Measurements from ENCODE around the gene CEBPZOS. TPM values are rescaled to one million over a fixed set of nuclear protein-coding genes. Genes with fewer than 3 reads are reported as not detected.
"Not testable (repeated sequence)": the region's sequence is repeated elsewhere in the genome, so short reads cannot be mapped to it uniquely, and the experiment has no call there.

The CEBPZOS gene
- total and polyA plus RNA-seq, 4 donors = 24.9 to 138 (median 33.1) TPM

DNA sequence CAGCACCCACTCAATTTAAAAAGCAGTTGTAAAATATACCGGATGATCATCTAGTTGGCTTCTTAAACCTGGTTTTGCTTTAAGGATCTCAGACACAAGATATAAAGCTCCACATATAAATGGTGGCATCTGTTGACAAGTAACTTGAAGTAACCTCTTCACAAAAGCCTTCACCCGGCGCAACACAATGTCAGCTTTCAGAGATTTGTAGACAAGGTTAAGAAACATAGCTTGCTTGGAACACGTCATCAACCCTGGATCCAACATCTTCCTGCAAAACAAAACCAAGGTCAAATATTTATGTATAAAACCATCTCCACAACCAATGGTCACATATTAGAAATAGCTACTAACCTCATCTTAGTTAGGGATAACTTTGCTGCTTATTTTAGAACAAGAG lies 26.8 kb downstream of the CEBPZOS start:
- H3K27ac ChIP-seq (ENCODE audit: low read depth in 1 of 2, low read length in 2 of 2) = no peak overlapping the region
- intact Hi-C loops (cut with DNase I) = no loop called here
- peaks cover 3 to 4% of the 10 kb centered on the region in 2 donors for H3K36me3 ChIP-seq (ENCODE audit: control insufficient read depth in 1 of 2, insufficient read depth in 2 of 2, low read length in 1 of 2)
- no peak overlapping the region for H3K4me3 ChIP-seq (ENCODE audit: low read length in 2 of 2)
- ATAC-seq (ENCODE audit: low FRiP score) = no peak
- peaks cover 0 to 1% of the 10 kb centered on the region in 2 donors for H3K4me1 ChIP-seq (ENCODE audit: control insufficient read depth in 1 of 2, insufficient read depth in 2 of 2, low read length in 2 of 2)
- no peaks in the 10 kb centered on the region for H3K27me3 ChIP-seq (ENCODE audit: control insufficient read depth in 1 of 2, insufficient read depth in 2 of 2, low read length in 1 of 2)
- no peak for DNase-seq
- 95% methylated on average over 4 of the region's 4 CpGs for WGBS, 2 donors
- H3K9me3 ChIP-seq (ENCODE audit: control insufficient read depth, low read length) = no peaks in the 10 kb centered on the region

DNA sequence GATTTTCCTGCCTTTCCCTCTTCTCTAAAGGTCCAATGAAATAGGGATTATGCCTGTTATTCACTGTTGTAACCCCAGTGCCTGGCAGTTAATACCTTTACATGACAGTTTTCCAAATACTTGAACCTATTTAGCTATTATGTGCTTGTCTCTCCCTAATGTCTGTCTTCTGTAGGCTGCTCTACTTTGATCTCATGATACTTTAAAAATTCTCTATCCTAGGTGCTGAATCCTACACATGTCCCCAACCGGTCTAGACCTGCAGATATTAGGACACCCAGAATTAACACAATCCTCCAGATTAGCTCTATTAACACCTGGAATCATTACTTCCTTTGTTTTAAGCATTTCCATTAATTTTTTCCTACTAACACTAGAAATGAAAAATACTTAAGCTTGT lies 27.8 kb downstream of the CEBPZOS start:
- 81 to 82% methylated on average over 1 of the region's 1 CpG for WGBS, 2 donors
- intact Hi-C loops (cut with DNase I) = no loop called here
- H3K4me1 ChIP-seq (ENCODE audit: control insufficient read depth in 1 of 2, insufficient read depth in 2 of 2, low read length in 2 of 2) = peaks cover 0 to 1% of the 10 kb centered on the region in 2 donors
- H3K9me3 ChIP-seq (ENCODE audit: control insufficient read depth, low read length) = no peaks in the 10 kb centered on the region
- peaks cover 3 to 4% of the 10 kb centered on the region in 2 donors for H3K36me3 ChIP-seq (ENCODE audit: control insufficient read depth in 1 of 2, insufficient read depth in 2 of 2, low read length in 1 of 2)
- ATAC-seq (ENCODE audit: low FRiP score) = no peak
- no peak overlapping the region for H3K27ac ChIP-seq (ENCODE audit: low read depth in 1 of 2, low read length in 2 of 2)
- no peak overlapping the region for H3K4me3 ChIP-seq (ENCODE audit: low read length in 2 of 2)
- H3K27me3 ChIP-seq (ENCODE audit: control insufficient read depth in 1 of 2, insufficient read depth in 2 of 2, low read length in 1 of 2) = no peaks in the 10 kb centered on the region
- no peak for DNase-seq

DNA sequence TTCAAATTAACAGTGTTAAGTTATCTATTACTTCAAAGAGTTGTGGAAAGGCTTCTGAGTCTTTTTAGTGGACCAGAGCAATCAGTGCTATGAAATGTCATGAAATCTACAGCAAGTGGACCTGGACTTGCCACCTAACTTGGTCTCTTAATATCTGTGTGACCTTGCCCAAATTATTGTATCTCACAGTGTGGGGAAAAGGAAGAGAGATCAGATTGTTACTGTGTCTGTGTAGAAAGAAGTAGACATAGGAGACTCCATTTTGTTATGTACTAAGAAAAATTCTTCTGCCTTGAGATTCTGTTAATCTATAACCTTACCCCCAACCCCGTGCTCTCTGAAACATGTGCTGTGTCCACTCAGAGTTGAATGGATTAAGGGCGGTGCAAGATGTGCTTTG lies 28.8 kb downstream of the CEBPZOS start:
- DNase-seq; intact Hi-C loops (cut with DNase I); H3K27me3 ChIP-seq (ENCODE audit: control insufficient read depth in 1 of 2, insufficient read depth in 2 of 2, low read length in 1 of 2); H3K4me1 ChIP-seq (ENCODE audit: control insufficient read depth in 1 of 2, insufficient read depth in 2 of 2, low read length in 2 of 2); ATAC-seq (ENCODE audit: low FRiP score); H3K9me3 ChIP-seq (ENCODE audit: control insufficient read depth, low read length); H3K36me3 ChIP-seq (ENCODE audit: control insufficient read depth in 1 of 2, insufficient read depth in 2 of 2, low read length in 1 of 2); H3K27ac ChIP-seq (ENCODE audit: low read depth in 1 of 2, low read length in 2 of 2); H3K4me3 ChIP-seq (ENCODE audit: low read length in 2 of 2): not testable (repeated sequence)
- no CpG with 5 or more reads among the region's 2 CpGs for WGBS, 2 donors

DNA sequence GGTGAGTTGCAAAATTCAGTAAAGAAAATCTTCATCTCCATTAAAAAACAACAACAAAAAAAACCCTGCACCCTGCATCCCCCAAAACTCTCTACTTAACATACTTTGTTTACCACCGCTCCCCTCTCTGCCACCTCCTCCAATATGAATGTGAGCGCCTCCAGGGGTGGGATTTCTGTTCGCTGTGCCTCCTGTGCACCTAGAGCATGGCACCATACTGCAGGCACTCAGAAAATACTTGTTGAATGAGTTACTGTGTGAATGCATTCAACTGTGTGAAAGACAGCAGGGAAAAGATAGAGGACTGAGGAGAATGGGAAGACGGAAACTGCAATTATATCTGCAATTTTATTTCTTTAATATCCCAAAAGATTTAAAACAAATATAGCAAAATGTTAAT lies 30.6 kb downstream of the CEBPZOS start:
- WGBS, 2 donors = 88 to 91% methylated on average over 4 of the region's 4 CpGs
- intact Hi-C loops (cut with DNase I) = no loop called here
- H3K36me3 ChIP-seq (ENCODE audit: control insufficient read depth in 1 of 2, insufficient read depth in 2 of 2, low read length in 1 of 2) = peaks cover 0 to 4% of the 10 kb centered on the region in 2 donors
- DNase-seq = no peak
- peaks cover 5% of the 10 kb centered on the region in 2 donors for H3K4me1 ChIP-seq (ENCODE audit: control insufficient read depth in 1 of 2, insufficient read depth in 2 of 2, low read length in 2 of 2)
- no peaks in the 10 kb centered on the region for H3K27me3 ChIP-seq (ENCODE audit: control insufficient read depth in 1 of 2, insufficient read depth in 2 of 2, low read length in 1 of 2)
- no peaks in the 10 kb centered on the region for H3K9me3 ChIP-seq (ENCODE audit: control insufficient read depth, low read length)
- H3K27ac ChIP-seq (ENCODE audit: low read depth in 1 of 2, low read length in 2 of 2) = no peak overlapping the region
- ATAC-seq (ENCODE audit: low FRiP score) = no peak
- H3K4me3 ChIP-seq (ENCODE audit: low read length in 2 of 2) = no peak overlapping the region

- no peak overlapping the region for H3K27ac ChIP-seq (ENCODE audit: low read depth in 1 of 2, low read length in 2 of 2)
- no peak overlapping the region for H3K4me3 ChIP-seq (ENCODE audit: low read length in 2 of 2)
- intact Hi-C loops (cut with DNase I) = no loop called here
- H3K27me3 ChIP-seq (ENCODE audit: control insufficient read depth in 1 of 2, insufficient read depth in 2 of 2, low read length in 1 of 2) = no peaks in the 10 kb centered on the region
- WGBS, 2 donors = 94 to 97% methylated on average over 3 of the region's 3 CpGs
- DNase-seq = no peak
- peaks cover 0 to 4% of the 10 kb centered on the region in 2 donors for H3K36me3 ChIP-seq (ENCODE audit: control insufficient read depth in 1 of 2, insufficient read depth in 2 of 2, low read length in 1 of 2)
- H3K9me3 ChIP-seq (ENCODE audit: control insufficient read depth, low read length) = no peaks in the 10 kb centered on the region
- ATAC-seq (ENCODE audit: low FRiP score) = no peak
- H3K4me1 ChIP-seq (ENCODE audit: control insufficient read depth in 1 of 2, insufficient read depth in 2 of 2, low read length in 2 of 2) = peaks cover 5 to 10% of the 10 kb centered on the region in 2 donors
Measured at GRCh38 chr2:37228788-37229187, 32.5 kb downstream of the CEBPZOS start.

- intact Hi-C loops (cut with DNase I) = loop anchor here in 1 of 2 donors (5.0 kb wide), 1 partner anchor 92 kb away; the partner anchor contains the start of gene PRKD3
- WGBS, 2 donors = 1% methylated on average over 8 of the region's 8 CpGs
- DNase-seq (no peak), ATAC-seq (ENCODE audit: low FRiP score) (no peak)
- Histone ChIP-seq H3K36me3 (ENCODE audit: control insufficient read depth in 1 of 2, insufficient read depth in 2 of 2, low read length in 1 of 2) (peaks cover 0 to 4% of the 10 kb centered on the region in 2 donors), H3K9me3 (ENCODE audit: control insufficient read depth, low read length) (no peaks in the 10 kb centered on the region), H3K4me1 (ENCODE audit: control insufficient read depth in 1 of 2, insufficient read depth in 2 of 2, low read length in 2 of 2) (peaks cover 4 to 10% of the 10 kb centered on the region in 2 donors), H3K27ac (ENCODE audit: low read depth in 1 of 2, low read length in 2 of 2) (no peak overlapping the region), H3K27me3 (ENCODE audit: control insufficient read depth in 1 of 2, insufficient read depth in 2 of 2, low read length in 1 of 2) (no peaks in the 10 kb centered on the region), H3K4me3 (ENCODE audit: low read length in 2 of 2) (peak overlapping the region; percentile 76 to 97)
Measured at GRCh38 chr2:37230581-37230980, 34.3 kb downstream of the CEBPZOS start.

- Histone ChIP-seq H3K4me3 (ENCODE audit: low read length in 2 of 2) (peak within 1 kb of the TSS; percentile 76 to 97), H3K36me3 (ENCODE audit: control insufficient read depth in 1 of 2, insufficient read depth in 2 of 2, low read length in 1 of 2) (peaks cover 0 to 4% of the 10 kb centered on the region in 2 donors), H3K27ac (ENCODE audit: low read depth in 1 of 2, low read length in 2 of 2) (peak within 1 kb of the TSS; percentile 29 to 79), H3K4me1 (ENCODE audit: control insufficient read depth in 1 of 2, insufficient read depth in 2 of 2, low read length in 2 of 2) (peaks cover 4 to 10% of the 10 kb centered on the region in 2 donors), H3K9me3 (ENCODE audit: control insufficient read depth, low read length) (no peaks in the 10 kb centered on the region), H3K27me3 (ENCODE audit: control insufficient read depth in 1 of 2, insufficient read depth in 2 of 2, low read length in 1 of 2) (no peaks in the 10 kb centered on the region)
- intact Hi-C loops (cut with DNase I) = loop anchor here in 1 of 2 donors (5.0 kb wide), 1 partner anchor 91 kb away; the partner anchor contains the start of gene PRKD3
- ATAC-seq (ENCODE audit: low FRiP score) (peak; percentile 98), DNase-seq (peak; percentile 95 to 96)
- WGBS, 2 donors = 0 to 1% methylated on average over 73 of the region's 73 CpGs
Measured at GRCh38 chr2:37231241-37232130, 35.2 kb downstream of the CEBPZOS start, which contains the start of the genes CEBPZ and NDUFAF7. Gene CEBPZ (minus strand): TSS chr2:37231596. CDS start chr2:37231567, 29 bp downstream. Gene NDUFAF7 (plus strand): TSS chr2:37231658. CDS start chr2:37231706, 48 bp downstream.

DNA sequence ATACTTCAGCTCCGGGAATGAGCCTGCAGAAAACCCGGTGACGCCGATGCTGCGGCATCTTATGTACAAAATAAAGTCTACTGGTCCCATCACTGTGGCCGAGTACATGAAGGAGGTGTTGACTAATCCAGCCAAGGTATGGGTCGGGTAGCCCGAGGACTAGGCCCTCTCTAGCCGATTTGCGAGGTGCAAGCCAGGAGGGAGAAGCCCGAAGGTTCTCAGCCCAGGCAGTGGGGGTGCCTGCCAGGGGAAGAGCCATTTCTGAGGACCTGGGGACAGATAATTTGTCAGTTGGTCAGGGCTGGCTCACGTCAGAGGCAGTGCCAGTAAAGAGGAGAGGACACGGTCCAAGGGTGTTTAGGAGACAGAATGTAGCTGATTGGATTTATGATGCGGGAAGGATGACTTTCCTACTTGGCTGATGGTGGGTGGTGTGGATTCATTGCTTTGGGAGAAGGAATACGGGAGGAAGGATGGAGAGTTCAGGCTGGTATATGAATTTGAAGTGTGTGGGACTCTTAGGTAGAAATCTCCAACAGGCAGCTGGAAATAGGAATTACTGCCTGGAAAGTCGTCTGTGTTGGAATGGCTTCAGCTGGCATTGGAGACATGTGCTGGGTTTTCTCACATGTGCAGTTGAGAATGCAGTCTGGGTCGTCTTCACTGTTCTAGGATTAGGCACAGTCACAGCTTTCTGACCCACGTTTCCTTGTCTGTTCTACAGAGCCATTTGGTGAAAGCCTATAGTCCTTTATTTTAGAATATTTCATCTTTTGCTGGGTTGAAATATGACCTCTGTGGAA lies 36.0 kb downstream of the CEBPZOS start:
- peaks cover 0 to 3% of the 10 kb centered on the region in 2 donors for H3K36me3 ChIP-seq (ENCODE audit: control insufficient read depth in 1 of 2, insufficient read depth in 2 of 2, low read length in 1 of 2)
- 4 to 5% methylated on average over 18 of the region's 18 CpGs for WGBS, 2 donors
- intact Hi-C loops (cut with DNase I) = loop anchor here in 1 of 2 donors (5.0 kb wide), 1 partner anchor 90 kb away; the partner anchor contains the start of gene PRKD3
- peak overlapping the region; percentile 76 to 91 for H3K4me3 ChIP-seq (ENCODE audit: low read length in 2 of 2)
- peaks cover 4 to 10% of the 10 kb centered on the region in 2 donors for H3K4me1 ChIP-seq (ENCODE audit: control insufficient read depth in 1 of 2, insufficient read depth in 2 of 2, low read length in 2 of 2)
- no peaks in the 10 kb centered on the region for H3K27me3 ChIP-seq (ENCODE audit: control insufficient read depth in 1 of 2, insufficient read depth in 2 of 2, low read length in 1 of 2)
- ATAC-seq (ENCODE audit: low FRiP score) (peak; percentile 34), DNase-seq (peak in 1 of 2 donors; percentile 43)
- H3K9me3 ChIP-seq (ENCODE audit: control insufficient read depth, low read length) = no peaks in the 10 kb centered on the region
- no peak overlapping the region for H3K27ac ChIP-seq (ENCODE audit: low read depth in 1 of 2, low read length in 2 of 2)

All from aorta (tissue), 5 donors.